Fibroblast of villous mesenchyme (primary cell): ENCODE data around the gene ATP11A. TPM values are rescaled to one million over a fixed set of nuclear protein-coding genes. Genes with fewer than 3 reads are reported as not detected.

Experiments used
- DNase-seq: peaks from one replicate; pipeline ENCODE4 v3.0.0-alpha.2; 2010; ENCODE audit warnings: low read depth
- H3K4me3 ChIP-seq: 2 replicates; pipeline ENCODE4 v1.5.1; 2011; ENCODE audit warnings: low read depth, mild to moderate bottlenecking, low read length
- CTCF ChIP-seq: IDR thresholded peaks from 2 replicates; pipeline ENCODE4 v1.5.1; 2012; ENCODE audit warnings: low read depth, mild to moderate bottlenecking, low read length; ENCODE audit not compliant: insufficient read depth
- total RNA-seq: library from RNA; depleted of rRNA; stranded (reverse); fragments of >200 nt; gene quantifications from 2 replicates; pipeline ENCODE4 v1.2.3, GENCODE V29; 2012

ATP11A gene
- total RNA-seq, 1 donor, result 6.9 TPM

- H3K4me3 ChIP-seq, result no peak overlapping the region
- DNase-seq, result no peak
- TF ChIP-seq CTCF, result no peak
These were observed 212.8 kb downstream of the ATP11A start for GRCh38 chr13:112902669-112903068.

- no peak for DNase-seq
- no peak overlapping the region for H3K4me3 ChIP-seq
- no peak for TF ChIP-seq CTCF
These were observed 213.3 kb downstream of the ATP11A start for GRCh38 chr13:112903071-112903577.

GRCh38 chr13:112903606-112904195 is 213.9 kb downstream of the ATP11A start:
- TF ChIP-seq CTCF, result no peak
- no peak for DNase-seq
- no peak overlapping the region for H3K4me3 ChIP-seq

- H3K4me3 ChIP-seq, result no peak overlapping the region
- no peak for DNase-seq
- no peak for TF ChIP-seq CTCF
These were observed 214.7 kb downstream of the ATP11A start for GRCh38 chr13:112904436-112904960.

- TF ChIP-seq CTCF, result no peak
- no peak overlapping the region for H3K4me3 ChIP-seq
- no peak for DNase-seq
These were observed 215.2 kb downstream of the ATP11A start for GRCh38 chr13:112905086-112905485.

GRCh38 chr13:112905619-112905989 is 215.8 kb downstream of the ATP11A start:
- H3K4me3 ChIP-seq, result no peak overlapping the region
- TF ChIP-seq CTCF, result no peak
- DNase-seq, result no peak
